Measurements from ENCODE around the gene GID4. TPM values are rescaled to one million over a fixed set of nuclear protein-coding genes. Genes with fewer than 3 reads are reported as not detected.

Gene GID4
- total RNA-seq, 5 donors from 2014 or later (not counting 1 experiment from before 2014, with no cell fraction given): 7.9 to 12.3 (median 10.0) TPM

- Mint-ChIP-seq H3K36me3 (peaks cover 34% of the 10 kb centered on the region), H3K27me3 (no peaks in the 10 kb centered on the region), H3K4me3 (no peak overlapping the region), H3K9me3 (no peaks in the 10 kb centered on the region), H3K4me1 (peaks cover 0 to 10% (median 5%) of the 10 kb centered on the region in 3 donors), H3K27ac (no peak overlapping the region)
- Histone ChIP-seq H3K27ac (ENCODE audit: low read length) (no peak overlapping the region), H3K27me3 (replicated peaks in 1 of 2; ENCODE audit: control insufficient read depth in 2 of 2, extremely low read depth in 1 of 2, insufficient read depth in 2 of 2, low read length in 1 of 2) (no peaks in the 10 kb centered on the region), H3K36me3 (ENCODE audit: control insufficient read depth in 2 of 2, extremely low read depth in 1 of 2, insufficient read depth in 1 of 2, low read length in 1 of 2) (peaks cover 20 to 62% of the 10 kb centered on the region in 2 donors), H3K4me3 (ENCODE audit: control insufficient read depth in 1 of 2, extremely low read depth in 1 of 2, low read length in 1 of 2) (no peak overlapping the region), H3K9me3 (no peaks in the 10 kb centered on the region), H3K4me1 (ENCODE audit: control insufficient read depth in 1 of 2, extremely low read depth in 1 of 2, insufficient read depth in 2 of 2, low read length in 2 of 2) (no peaks in the 10 kb centered on the region)
- ATAC-seq (replicated peaks in 1 of 4): no peak
- no CpG with 5 or more reads among the region's 14 CpGs for WGBS (ENCODE audit: insufficient coverage)
- DNase-seq: no peak
- CTCF ChIA-PET: no interaction called here
- POLR2A ChIA-PET: no interaction called here
Observed at GRCh38 chr17:18099516-18099915, 60.3 kb downstream of the GID4 start.

- Histone ChIP-seq H3K9me3 (no peaks in the 10 kb centered on the region), H3K27me3 (replicated peaks in 1 of 2; ENCODE audit: control insufficient read depth in 2 of 2, extremely low read depth in 1 of 2, insufficient read depth in 2 of 2, low read length in 1 of 2) (no peaks in the 10 kb centered on the region), H3K4me1 (ENCODE audit: control insufficient read depth in 1 of 2, extremely low read depth in 1 of 2, insufficient read depth in 2 of 2, low read length in 2 of 2) (no peaks in the 10 kb centered on the region), H3K27ac (ENCODE audit: low read length) (no peak overlapping the region), H3K4me3 (ENCODE audit: control insufficient read depth in 1 of 2, extremely low read depth in 1 of 2, low read length in 1 of 2) (no peak overlapping the region), H3K36me3 (ENCODE audit: control insufficient read depth in 2 of 2, extremely low read depth in 1 of 2, insufficient read depth in 1 of 2, low read length in 1 of 2) (peaks cover 19 to 67% of the 10 kb centered on the region in 2 donors)
- POLR2A ChIA-PET: no interaction called here
- H3K4me1 Mint-ChIP-seq: peaks cover 0 to 9% (median 5%) of the 10 kb centered on the region in 3 donors
- H3K27me3 Mint-ChIP-seq: no peaks in the 10 kb centered on the region
- CTCF ChIA-PET: no interaction called here
- 97% methylated on average over 10 of the region's 10 CpGs for WGBS (ENCODE audit: insufficient coverage)
- no peak overlapping the region for H3K4me3 Mint-ChIP-seq
- no peak for DNase-seq
- no peaks in the 10 kb centered on the region for H3K9me3 Mint-ChIP-seq
- ATAC-seq (replicated peaks in 1 of 4): no peak
- H3K27ac Mint-ChIP-seq: no peak overlapping the region
- H3K36me3 Mint-ChIP-seq: peaks cover 35% of the 10 kb centered on the region
Observed at GRCh38 chr17:18100616-18101015, 61.4 kb downstream of the GID4 start.

- Histone ChIP-seq H3K4me1 (ENCODE audit: control insufficient read depth in 1 of 2, extremely low read depth in 1 of 2, insufficient read depth in 2 of 2, low read length in 2 of 2) (no peaks in the 10 kb centered on the region), H3K36me3 (ENCODE audit: control insufficient read depth in 2 of 2, extremely low read depth in 1 of 2, insufficient read depth in 1 of 2, low read length in 1 of 2) (peaks cover 20 to 60% of the 10 kb centered on the region in 2 donors), H3K4me3 (ENCODE audit: control insufficient read depth in 1 of 2, extremely low read depth in 1 of 2, low read length in 1 of 2) (no peak overlapping the region), H3K27ac (ENCODE audit: low read length) (no peak overlapping the region), H3K27me3 (replicated peaks in 1 of 2; ENCODE audit: control insufficient read depth in 2 of 2, extremely low read depth in 1 of 2, insufficient read depth in 2 of 2, low read length in 1 of 2) (no peaks in the 10 kb centered on the region), H3K9me3 (no peaks in the 10 kb centered on the region)
- no peaks in the 10 kb centered on the region for H3K9me3 Mint-ChIP-seq
- no peaks in the 10 kb centered on the region for H3K4me1 Mint-ChIP-seq
- WGBS (ENCODE audit: insufficient coverage): 98% methylated on average over 6 of the region's 9 CpGs
- ChIA-PET POLR2A (no interaction called here), CTCF (interaction anchor here in 1 of 2 donors (0.6 kb wide), 1 partner anchor 68 kb away, joined by 4 read pairs; no protein-coding TSS in a partner anchor)
- ATAC-seq (replicated peaks in 1 of 4) (no peak), DNase-seq (no peak)
- peaks cover 24% of the 10 kb centered on the region for H3K36me3 Mint-ChIP-seq
- H3K4me3 Mint-ChIP-seq: no peak overlapping the region
- H3K27me3 Mint-ChIP-seq: no peaks in the 10 kb centered on the region
- H3K27ac Mint-ChIP-seq: no peak overlapping the region
Observed at GRCh38 chr17:18101828-18102227, 62.6 kb downstream of the GID4 start.

GRCh38 chr17:18102640-18103039 is 63.4 kb downstream of the GID4 start:
- H3K9me3 Mint-ChIP-seq: no peaks in the 10 kb centered on the region
- H3K27me3 Mint-ChIP-seq: no peaks in the 10 kb centered on the region
- Histone ChIP-seq H3K27ac (ENCODE audit: low read length) (no peak overlapping the region), H3K4me3 (ENCODE audit: control insufficient read depth in 1 of 2, extremely low read depth in 1 of 2, low read length in 1 of 2) (no peak overlapping the region), H3K9me3 (no peaks in the 10 kb centered on the region), H3K4me1 (ENCODE audit: control insufficient read depth in 1 of 2, extremely low read depth in 1 of 2, insufficient read depth in 2 of 2, low read length in 2 of 2) (no peaks in the 10 kb centered on the region), H3K36me3 (ENCODE audit: control insufficient read depth in 2 of 2, extremely low read depth in 1 of 2, insufficient read depth in 1 of 2, low read length in 1 of 2) (peaks cover 11 to 58% of the 10 kb centered on the region in 2 donors), H3K27me3 (replicated peaks in 1 of 2; ENCODE audit: control insufficient read depth in 2 of 2, extremely low read depth in 1 of 2, insufficient read depth in 2 of 2, low read length in 1 of 2) (no peaks in the 10 kb centered on the region)
- WGBS (ENCODE audit: insufficient coverage): 59% methylated on average over 3 of the region's 3 CpGs
- H3K27ac Mint-ChIP-seq: no peak overlapping the region
- no peaks in the 10 kb centered on the region for H3K4me1 Mint-ChIP-seq
- DNase-seq (no peak), ATAC-seq (replicated peaks in 1 of 4) (no peak)
- POLR2A ChIA-PET: no interaction called here
- CTCF ChIA-PET: no interaction called here
- peaks cover 26% of the 10 kb centered on the region for H3K36me3 Mint-ChIP-seq
- no peak overlapping the region for H3K4me3 Mint-ChIP-seq

GRCh38 chr17:18105027-18105426 is 65.8 kb downstream of the GID4 start:
- no peak for ATAC-seq (replicated peaks in 1 of 4)
- Mint-ChIP-seq H3K36me3 (peaks cover 23% of the 10 kb centered on the region), H3K4me1 (no peaks in the 10 kb centered on the region), H3K27ac (no peak overlapping the region), H3K9me3 (no peaks in the 10 kb centered on the region), H3K27me3 (no peaks in the 10 kb centered on the region), H3K4me3 (no peak overlapping the region)
- WGBS (ENCODE audit: insufficient coverage): 100% methylated on average over 1 of the region's 3 CpGs
- Histone ChIP-seq H3K27ac (ENCODE audit: low read length) (no peak overlapping the region), H3K4me3 (ENCODE audit: control insufficient read depth in 1 of 2, extremely low read depth in 1 of 2, low read length in 1 of 2) (no peak overlapping the region), H3K27me3 (replicated peaks in 1 of 2; ENCODE audit: control insufficient read depth in 2 of 2, extremely low read depth in 1 of 2, insufficient read depth in 2 of 2, low read length in 1 of 2) (no peaks in the 10 kb centered on the region), H3K9me3 (no peaks in the 10 kb centered on the region), H3K36me3 (ENCODE audit: control insufficient read depth in 2 of 2, extremely low read depth in 1 of 2, insufficient read depth in 1 of 2, low read length in 1 of 2) (peaks cover 5 to 34% of the 10 kb centered on the region in 2 donors), H3K4me1 (ENCODE audit: control insufficient read depth in 1 of 2, extremely low read depth in 1 of 2, insufficient read depth in 2 of 2, low read length in 2 of 2) (no peaks in the 10 kb centered on the region)
- CTCF ChIA-PET: no interaction called here
- POLR2A ChIA-PET: no interaction called here
- DNase-seq: no peak

GRCh38 chr17:18105595-18105994 is 66.4 kb downstream of the GID4 start:
- Histone ChIP-seq H3K9me3 (no peaks in the 10 kb centered on the region), H3K4me3 (ENCODE audit: control insufficient read depth in 1 of 2, extremely low read depth in 1 of 2, low read length in 1 of 2) (no peak overlapping the region), H3K4me1 (ENCODE audit: control insufficient read depth in 1 of 2, extremely low read depth in 1 of 2, insufficient read depth in 2 of 2, low read length in 2 of 2) (no peaks in the 10 kb centered on the region), H3K27me3 (replicated peaks in 1 of 2; ENCODE audit: control insufficient read depth in 2 of 2, extremely low read depth in 1 of 2, insufficient read depth in 2 of 2, low read length in 1 of 2) (no peaks in the 10 kb centered on the region), H3K27ac (ENCODE audit: low read length) (no peak overlapping the region), H3K36me3 (ENCODE audit: control insufficient read depth in 2 of 2, extremely low read depth in 1 of 2, insufficient read depth in 1 of 2, low read length in 1 of 2) (peaks cover 5 to 28% of the 10 kb centered on the region in 2 donors)
- ATAC-seq (replicated peaks in 1 of 4) (no peak), DNase-seq (no peak)
- Mint-ChIP-seq H3K27me3 (no peaks in the 10 kb centered on the region), H3K9me3 (no peaks in the 10 kb centered on the region), H3K27ac (no peak overlapping the region), H3K36me3 (peaks cover 20% of the 10 kb centered on the region), H3K4me3 (no peak overlapping the region), H3K4me1 (no peaks in the 10 kb centered on the region)
- ChIA-PET CTCF (no interaction called here), POLR2A (no interaction called here)
- 50% methylated on average over 2 of the region's 6 CpGs for WGBS (ENCODE audit: insufficient coverage)

GRCh38 chr17:18106211-18106610 is 67.0 kb downstream of the GID4 start:
- no peak overlapping the region for H3K4me3 Mint-ChIP-seq
- Histone ChIP-seq H3K27ac (ENCODE audit: low read length) (no peak overlapping the region), H3K36me3 (ENCODE audit: control insufficient read depth in 2 of 2, extremely low read depth in 1 of 2, insufficient read depth in 1 of 2, low read length in 1 of 2) (peaks cover 5 to 23% of the 10 kb centered on the region in 2 donors), H3K4me3 (ENCODE audit: control insufficient read depth in 1 of 2, extremely low read depth in 1 of 2, low read length in 1 of 2) (no peak overlapping the region), H3K4me1 (ENCODE audit: control insufficient read depth in 1 of 2, extremely low read depth in 1 of 2, insufficient read depth in 2 of 2, low read length in 2 of 2) (no peaks in the 10 kb centered on the region), H3K27me3 (replicated peaks in 1 of 2; ENCODE audit: control insufficient read depth in 2 of 2, extremely low read depth in 1 of 2, insufficient read depth in 2 of 2, low read length in 1 of 2) (no peaks in the 10 kb centered on the region), H3K9me3 (no peaks in the 10 kb centered on the region)
- WGBS (ENCODE audit: insufficient coverage): 100% methylated on average over 3 of the region's 9 CpGs
- H3K9me3 Mint-ChIP-seq: no peaks in the 10 kb centered on the region
- CTCF ChIA-PET: no interaction called here
- DNase-seq (no peak), ATAC-seq (replicated peaks in 1 of 4) (no peak)
- POLR2A ChIA-PET: no interaction called here
- no peaks in the 10 kb centered on the region for H3K27me3 Mint-ChIP-seq
- H3K27ac Mint-ChIP-seq: no peak overlapping the region
- no peaks in the 10 kb centered on the region for H3K4me1 Mint-ChIP-seq
- peaks cover 20% of the 10 kb centered on the region for H3K36me3 Mint-ChIP-seq

Data from T-cell (primary cell).